Liver (tissue), 9 donors: Measurements from ENCODE around the gene DEDD. TPM values are rescaled to one million over a fixed set of nuclear protein-coding genes. Genes with fewer than 3 reads are reported as not detected.

Experiments
- DNase-seq: peaks from one replicate; pipeline ENCODE4 v3.0.0-alpha.2; 2017; ENCODE audit warnings: low spot score
- H3K27ac ChIP-seq, 2 donors: one replicate each; pipeline ENCODE4 v1.7.0; 2013; ENCODE audit warnings: inconsistent platforms in 2 of 2, low read length in 2 of 2, control low read depth in 1 of 2, low read depth in 1 of 2, mild to moderate bottlenecking in 1 of 2
- H3K27me3 ChIP-seq, 4 donors: one replicate each; pipeline versions ENCODE4 v1.6.1 to v1.7.0; 2013; ENCODE audit warnings: low read length in 3 of 4, inconsistent platforms in 1 of 4, mild to moderate bottlenecking in 1 of 4, moderate library complexity in 1 of 4; ENCODE audit not compliant: control insufficient read depth in 4 of 4, insufficient read depth in 4 of 4
- H3K36me3 ChIP-seq, 4 donors: one replicate each; pipeline versions ENCODE4 v1.6.1 to v1.7.0; 2013; ENCODE audit warnings: low read length in 3 of 4, mild to moderate bottlenecking in 3 of 4, low read depth in 1 of 4, moderate library complexity in 1 of 4; ENCODE audit not compliant: control insufficient read depth in 4 of 4, insufficient read depth in 3 of 4
- H3K4me1 ChIP-seq, 4 donors: one replicate each; pipeline versions ENCODE4 v1.6.1 to v1.7.0; 2013; ENCODE audit warnings: low read length in 3 of 4, mild to moderate bottlenecking in 3 of 4, moderate library complexity in 1 of 4; ENCODE audit not compliant: control insufficient read depth in 4 of 4, insufficient read depth in 4 of 4
- H3K4me3 ChIP-seq, 3 donors: one replicate each; pipeline versions ENCODE4 v1.6.1 to v1.7.0; 2013; ENCODE audit warnings: low read length in 3 of 3, control low read depth in 1 of 3, low read depth in 1 of 3, mild to moderate bottlenecking in 1 of 3
- H3K9ac ChIP-seq, 2 donors: one replicate each; pipeline ENCODE4 v1.7.0; 2013; ENCODE audit warnings: low read length in 2 of 2, mild to moderate bottlenecking in 2 of 2, moderate library complexity in 2 of 2, control low read depth in 1 of 2, low read depth in 1 of 2
- H3K9me3 ChIP-seq, 4 donors: one replicate each; pipeline versions ENCODE4 v1.6.1 to v1.7.0; 2013; ENCODE audit warnings: low read length in 3 of 4; ENCODE audit not compliant: control insufficient read depth in 4 of 4
- ATF3 ChIP-seq: IDR thresholded peaks from 2 replicates; pipeline ENCODE4 v1.6.1; 2016; ENCODE audit warnings: antibody characterized with exemption
- EGR1 ChIP-seq, 2 donors: IDR thresholded peaks; 2 replicates each; pipeline ENCODE4 v1.6.1; 2016 to 2018; ENCODE audit warnings: antibody characterized with exemption in 2 of 2, low read depth in 2 of 2
- FOXA1 ChIP-seq: IDR thresholded peaks from 2 replicates; pipeline ENCODE4 v1.6.1; 2016; ENCODE audit warnings: antibody characterized with exemption
- FOXA2 ChIP-seq: IDR thresholded peaks from 2 replicates; pipeline ENCODE4 v1.6.1; 2016; ENCODE audit warnings: antibody characterized with exemption
- GABPA ChIP-seq, 2 donors: IDR thresholded peaks in 1 of 2; conservative IDR thresholded peaks in 1 of 2; 2 replicates each; pipeline ENCODE4 v1.6.1; 2016; ENCODE audit warnings: antibody characterized with exemption in 2 of 2, mild to moderate bottlenecking in 1 of 2, moderate library complexity in 1 of 2
- HNF4A ChIP-seq, 2 donors: conservative IDR thresholded peaks; 2 replicates each; pipeline ENCODE4 v1.6.1; 2016; ENCODE audit warnings: antibody characterized with exemption in 2 of 2, mild to moderate bottlenecking in 2 of 2
- HNF4G ChIP-seq: IDR thresholded peaks from 2 replicates; pipeline ENCODE4 v1.6.1; 2016; ENCODE audit warnings: antibody characterized with exemption
- JUND ChIP-seq, 2 donors: IDR thresholded peaks; 2 replicates each; pipeline ENCODE4 v1.6.1; 2016; ENCODE audit warnings: antibody characterized with exemption in 2 of 2
- NR2F2 ChIP-seq: IDR thresholded peaks from 2 replicates; pipeline ENCODE4 v1.6.1; 2016; ENCODE audit warnings: antibody characterized with exemption
- RAD21 ChIP-seq, 2 donors: IDR thresholded peaks; 2 replicates each; pipeline ENCODE4 v1.6.1; 2016; ENCODE audit warnings: antibody characterized with exemption in 2 of 2, mild to moderate bottlenecking in 2 of 2
- RXRA ChIP-seq, 2 donors: IDR thresholded peaks; 2 replicates each; pipeline ENCODE4 v1.6.1; 2017 to 2018; ENCODE audit warnings: antibody characterized with exemption in 2 of 2, mild to moderate bottlenecking in 1 of 2
- SP1 ChIP-seq: IDR thresholded peaks from 2 replicates; pipeline ENCODE4 v1.6.1; 2018; ENCODE audit warnings: antibody characterized with exemption, mild to moderate bottlenecking
- TAF1 ChIP-seq: conservative IDR thresholded peaks from 2 replicates; pipeline ENCODE4 v1.6.1; 2016; ENCODE audit warnings: antibody characterized with exemption, mild to moderate bottlenecking
- YY1 ChIP-seq: IDR thresholded peaks from 2 replicates; pipeline ENCODE4 v1.6.1; 2016; ENCODE audit warnings: antibody characterized with exemption, mild to moderate bottlenecking
- WGBS: extraction: QIAGEN DNeasy Blood & Tissue Kit; methylation state at CpG from one replicate; pipeline ENCODE4 v1.1.7; 2013; 5-methylcytosine and 5-hydroxymethylcytosine counted together
- polyA plus RNA-seq, 2 donors: library from polyadenylated mRNA; stranded (reverse) in 1 of 2; unstranded in 1 of 2; fragments of 200-250 nt in 1 of 2; fragments of >200 nt in 1 of 2; fragmentation: Nextera tagmentation in 1 of 2; extraction: Ambion mirVana in 1 of 2; gene quantifications; one replicate each; pipeline versions ENCODE4 v1.2.1 to v1.2.3, GENCODE V29; 2013 to 2015
- total RNA-seq, 2 donors: library from RNA; depleted of rRNA; stranded (reverse); fragments of >200 nt; gene quantifications; one replicate each; pipeline ENCODE4 v1.2.3, GENCODE V29; 2014
- TF ChIP-seq, protein P1 (sequence below): IDR thresholded peaks from 2 replicates; pipeline ENCODE4 v1.6.1; 2016; ENCODE audit warnings: antibody characterized with exemption
- TF ChIP-seq, protein P2 (sequence below): fragments of 150-350 bp; IDR thresholded peaks from 2 replicates; pipeline ENCODE4 v1.5.1; 2017; ENCODE audit warnings: improper control_type of control experiment, low read depth, low read length; ENCODE audit not compliant: missing input control
- TF ChIP-seq, protein P3 (sequence below): IDR thresholded peaks from 2 replicates; pipeline ENCODE4 v1.6.1; 2016; ENCODE audit warnings: antibody characterized with exemption
- TF ChIP-seq, protein P4 (sequence below): IDR thresholded peaks from 2 replicates; pipeline ENCODE4 v1.6.1; 2016; ENCODE audit warnings: antibody characterized with exemption, mild to moderate bottlenecking
- donor health status: healthy.
- donor health status: healthy.
- donor health status: healthy.
- donor health status: healthy.
- donor health status: healthy.

The DEDD gene
- total and polyA plus RNA-seq, 4 donors: 13.8 to 17.7 (median 16.0) TPM

DNA sequence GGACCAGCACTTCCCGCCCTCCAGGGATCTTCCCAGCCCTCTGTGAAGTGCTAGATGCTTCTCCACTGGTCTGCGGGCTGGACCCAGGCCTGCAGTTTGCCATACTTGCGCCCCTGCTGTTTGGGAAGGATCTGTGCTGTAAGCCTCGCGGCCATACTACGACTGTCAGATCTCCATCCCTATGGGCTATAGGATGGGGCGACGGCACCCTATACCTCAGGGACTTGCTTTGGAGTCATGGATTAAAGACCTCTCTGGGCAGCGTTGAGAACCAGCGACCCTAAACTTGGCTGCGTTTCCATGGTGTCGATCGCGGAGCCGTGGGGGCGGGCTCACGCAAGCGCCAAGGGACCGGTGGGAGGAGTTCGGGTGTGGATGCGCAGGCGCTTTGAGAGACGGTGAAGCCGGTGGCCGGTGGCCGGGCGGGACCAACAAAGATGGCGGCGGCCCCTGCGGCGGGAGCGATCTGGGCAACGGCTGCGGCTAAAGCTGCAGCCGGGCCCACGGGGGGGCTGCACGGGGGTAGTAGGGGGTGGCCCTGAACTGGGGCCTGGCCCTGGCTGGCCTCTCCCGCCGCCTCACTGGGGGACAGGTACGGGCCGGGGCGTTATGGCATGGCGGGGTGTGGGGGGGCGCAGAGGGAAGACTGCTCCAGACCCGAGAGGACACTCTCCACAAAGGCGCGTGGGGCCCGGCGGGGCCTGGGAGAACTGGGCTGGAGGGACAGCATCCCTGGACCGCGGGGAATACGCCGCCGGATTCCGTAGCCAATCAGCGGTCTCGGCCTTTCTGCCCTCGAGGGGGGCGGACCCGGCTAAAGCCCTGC is 26.8 kb upstream of the DEDD start, which contains the start of gene USP21:
USP21 (plus strand) TSS at position 414 of the 826 bp plus-strand sequence. CDS start 1,141 bp downstream, outside the sequence.
- 1% methylated on average over 60 of the region's 60 CpGs for WGBS
- H3K27ac ChIP-seq: peak within 1 kb of the TSS; percentile 64 to 79

DNA sequence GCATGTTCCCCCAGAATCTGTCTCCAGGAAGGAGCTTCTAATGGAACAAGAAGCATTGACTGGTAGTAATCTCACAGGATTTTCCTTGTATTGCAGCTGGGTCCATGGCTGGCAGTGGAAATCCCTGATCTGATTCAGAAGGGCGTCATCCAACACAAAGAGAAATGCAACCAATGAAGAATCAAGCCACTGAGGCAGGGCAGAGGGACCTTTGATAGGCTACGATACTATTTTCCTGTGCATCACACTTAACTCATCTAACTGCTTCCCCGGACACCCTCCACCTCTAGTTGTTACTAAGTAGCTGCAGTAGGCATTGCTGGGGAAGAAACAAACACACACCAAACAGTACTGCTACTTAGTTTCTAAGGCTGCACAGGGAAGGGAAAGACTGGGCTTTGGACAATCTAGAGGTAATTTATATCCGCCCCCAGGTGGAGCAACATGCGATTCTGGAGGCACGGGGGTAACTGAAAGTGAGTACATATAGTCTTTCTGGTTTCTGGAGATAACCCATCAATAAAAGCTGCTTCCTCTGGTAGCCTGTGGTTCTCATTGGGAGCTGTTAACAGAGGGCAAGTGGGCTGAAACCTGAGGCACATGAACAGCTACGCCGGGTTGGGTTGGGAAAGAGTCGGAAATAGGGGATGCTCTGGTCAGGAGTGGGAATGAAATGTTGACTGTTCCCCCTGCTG is 26.0 kb upstream of the DEDD start:
- Histone ChIP-seq H3K4me3 (peak overlapping the region; percentile 76 to 94 (median 81)), H3K27ac (peak overlapping the region; percentile 64 to 79), H3K27me3 (no peaks in the 10 kb centered on the region), H3K9ac (peak overlapping the region in 1 of 2 donors; percentile 45), H3K4me1 (peaks cover 10 to 31% (median 21%) of the 10 kb centered on the region in 4 donors), H3K9me3 (no peaks in the 10 kb centered on the region), H3K36me3 (peaks cover 0 to 10% (median 5%) of the 10 kb centered on the region in 4 donors)
- WGBS: 71% methylated on average over 9 of the region's 9 CpGs
- no peak for DNase-seq
- no peak for TF ChIP-seq JUND (IDR thresholded peaks at IDR 0.05)

More for the DNA sequence above, 26.8 kb upstream of the DEDD start, which contains the start of gene USP21:
- Histone ChIP-seq H3K9ac (peak within 1 kb of the TSS; percentile 50 to 82), H3K27me3 (no peaks in the 10 kb centered on the region), H3K36me3 (peaks cover 0 to 18% (median 7%) of the 10 kb centered on the region in 4 donors), H3K9me3 (no peaks in the 10 kb centered on the region), H3K4me1 (peaks cover 10 to 31% (median 21%) of the 10 kb centered on the region in 4 donors), H3K4me3 (peak within 1 kb of the TSS; percentile 76 to 94 (median 81))
- TF ChIP-seq, protein P1, sequence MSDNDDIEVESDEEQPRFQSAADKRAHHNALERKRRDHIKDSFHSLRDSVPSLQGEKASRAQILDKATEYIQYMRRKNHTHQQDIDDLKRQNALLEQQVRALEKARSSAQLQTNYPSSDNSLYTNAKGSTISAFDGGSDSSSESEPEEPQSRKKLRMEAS: no peak
- peak; percentile 99 for TF ChIP-seq YY1
- peak; percentile 22 for TF ChIP-seq NR2F2
- peak; percentile 94 for DNase-seq

GRCh38 chr1:161157867-161158266 is 25.4 kb upstream of the DEDD start:
- Histone ChIP-seq H3K9ac (no peak overlapping the region), H3K27me3 (no peaks in the 10 kb centered on the region), H3K4me3 (no peak overlapping the region), H3K27ac (no peak overlapping the region), H3K9me3 (no peaks in the 10 kb centered on the region), H3K36me3 (peaks cover 0 to 8% (median 2%) of the 10 kb centered on the region in 4 donors), H3K4me1 (peaks cover 10 to 33% (median 23%) of the 10 kb centered on the region in 4 donors)
- DNase-seq: no peak
- WGBS: 95% methylated on average over 1 of the region's 1 CpG
- TF ChIP-seq RXRA (IDR thresholded peaks at IDR 0.05) (no peak), RAD21 (IDR thresholded peaks at IDR 0.05) (no peak), GABPA (IDR thresholded peaks at IDR 0.05 in 1 of 2, conservative IDR thresholded peaks at IDR 0.05 in 1 of 2) (no peak), NR2F2 (no peak), SP1 (no peak), EGR1 (IDR thresholded peaks at IDR 0.05; ENCODE audit: low read depth in 2 of 2) (no peak), TAF1 (no peak), FOXA2 (no peak), HNF4G (no peak), HNF4A (conservative IDR thresholded peaks at IDR 0.05) (no peak), YY1 (no peak), FOXA1 (no peak), JUND (IDR thresholded peaks at IDR 0.05) (no peak), ATF3 (no peak)
- TF ChIP-seq, protein P2, sequence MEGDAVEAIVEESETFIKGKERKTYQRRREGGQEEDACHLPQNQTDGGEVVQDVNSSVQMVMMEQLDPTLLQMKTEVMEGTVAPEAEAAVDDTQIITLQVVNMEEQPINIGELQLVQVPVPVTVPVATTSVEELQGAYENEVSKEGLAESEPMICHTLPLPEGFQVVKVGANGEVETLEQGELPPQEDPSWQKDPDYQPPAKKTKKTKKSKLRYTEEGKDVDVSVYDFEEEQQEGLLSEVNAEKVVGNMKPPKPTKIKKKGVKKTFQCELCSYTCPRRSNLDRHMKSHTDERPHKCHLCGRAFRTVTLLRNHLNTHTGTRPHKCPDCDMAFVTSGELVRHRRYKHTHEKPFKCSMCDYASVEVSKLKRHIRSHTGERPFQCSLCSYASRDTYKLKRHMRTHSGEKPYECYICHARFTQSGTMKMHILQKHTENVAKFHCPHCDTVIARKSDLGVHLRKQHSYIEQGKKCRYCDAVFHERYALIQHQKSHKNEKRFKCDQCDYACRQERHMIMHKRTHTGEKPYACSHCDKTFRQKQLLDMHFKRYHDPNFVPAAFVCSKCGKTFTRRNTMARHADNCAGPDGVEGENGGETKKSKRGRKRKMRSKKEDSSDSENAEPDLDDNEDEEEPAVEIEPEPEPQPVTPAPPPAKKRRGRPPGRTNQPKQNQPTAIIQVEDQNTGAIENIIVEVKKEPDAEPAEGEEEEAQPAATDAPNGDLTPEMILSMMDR: no peak
- TF ChIP-seq, protein P3, sequence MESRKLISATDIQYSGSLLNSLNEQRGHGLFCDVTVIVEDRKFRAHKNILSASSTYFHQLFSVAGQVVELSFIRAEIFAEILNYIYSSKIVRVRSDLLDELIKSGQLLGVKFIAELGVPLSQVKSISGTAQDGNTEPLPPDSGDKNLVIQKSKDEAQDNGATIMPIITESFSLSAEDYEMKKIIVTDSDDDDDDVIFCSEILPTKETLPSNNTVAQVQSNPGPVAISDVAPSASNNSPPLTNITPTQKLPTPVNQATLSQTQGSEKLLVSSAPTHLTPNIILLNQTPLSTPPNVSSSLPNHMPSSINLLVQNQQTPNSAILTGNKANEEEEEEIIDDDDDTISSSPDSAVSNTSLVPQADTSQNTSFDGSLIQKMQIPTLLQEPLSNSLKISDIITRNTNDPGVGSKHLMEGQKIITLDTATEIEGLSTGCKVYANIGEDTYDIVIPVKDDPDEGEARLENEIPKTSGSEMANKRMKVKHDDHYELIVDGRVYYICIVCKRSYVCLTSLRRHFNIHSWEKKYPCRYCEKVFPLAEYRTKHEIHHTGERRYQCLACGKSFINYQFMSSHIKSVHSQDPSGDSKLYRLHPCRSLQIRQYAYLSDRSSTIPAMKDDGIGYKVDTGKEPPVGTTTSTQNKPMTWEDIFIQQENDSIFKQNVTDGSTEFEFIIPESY: no peak
- TF ChIP-seq, protein P4, sequence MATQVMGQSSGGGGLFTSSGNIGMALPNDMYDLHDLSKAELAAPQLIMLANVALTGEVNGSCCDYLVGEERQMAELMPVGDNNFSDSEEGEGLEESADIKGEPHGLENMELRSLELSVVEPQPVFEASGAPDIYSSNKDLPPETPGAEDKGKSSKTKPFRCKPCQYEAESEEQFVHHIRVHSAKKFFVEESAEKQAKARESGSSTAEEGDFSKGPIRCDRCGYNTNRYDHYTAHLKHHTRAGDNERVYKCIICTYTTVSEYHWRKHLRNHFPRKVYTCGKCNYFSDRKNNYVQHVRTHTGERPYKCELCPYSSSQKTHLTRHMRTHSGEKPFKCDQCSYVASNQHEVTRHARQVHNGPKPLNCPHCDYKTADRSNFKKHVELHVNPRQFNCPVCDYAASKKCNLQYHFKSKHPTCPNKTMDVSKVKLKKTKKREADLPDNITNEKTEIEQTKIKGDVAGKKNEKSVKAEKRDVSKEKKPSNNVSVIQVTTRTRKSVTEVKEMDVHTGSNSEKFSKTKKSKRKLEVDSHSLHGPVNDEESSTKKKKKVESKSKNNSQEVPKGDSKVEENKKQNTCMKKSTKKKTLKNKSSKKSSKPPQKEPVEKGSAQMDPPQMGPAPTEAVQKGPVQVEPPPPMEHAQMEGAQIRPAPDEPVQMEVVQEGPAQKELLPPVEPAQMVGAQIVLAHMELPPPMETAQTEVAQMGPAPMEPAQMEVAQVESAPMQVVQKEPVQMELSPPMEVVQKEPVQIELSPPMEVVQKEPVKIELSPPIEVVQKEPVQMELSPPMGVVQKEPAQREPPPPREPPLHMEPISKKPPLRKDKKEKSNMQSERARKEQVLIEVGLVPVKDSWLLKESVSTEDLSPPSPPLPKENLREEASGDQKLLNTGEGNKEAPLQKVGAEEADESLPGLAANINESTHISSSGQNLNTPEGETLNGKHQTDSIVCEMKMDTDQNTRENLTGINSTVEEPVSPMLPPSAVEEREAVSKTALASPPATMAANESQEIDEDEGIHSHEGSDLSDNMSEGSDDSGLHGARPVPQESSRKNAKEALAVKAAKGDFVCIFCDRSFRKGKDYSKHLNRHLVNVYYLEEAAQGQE: no peak
